SU-DHL-6 (cell line): Measurements from ENCODE around the gene IFITM1.

ENCODE experiments used
- H2AFZ ChIP-seq: fragments of 200-600 bp; sonication (generic); 2 replicates; pipeline ENCODE4 v1.6.1; 2014; ENCODE audit warnings: low read depth, mild to moderate bottlenecking, moderate library complexity, mixed read lengths, antibody characterized with exemption, low read length; ENCODE audit not compliant: severe bottlenecking
- H3F3A ChIP-seq: fragments of 200-600 bp; shearing (Covaris generic); 2 replicates; pipeline ENCODE4 v1.6.0; 2016; ENCODE audit warnings: antibody characterized with exemption, mild to moderate bottlenecking; ENCODE audit not compliant: insufficient read depth
- H3K27ac ChIP-seq: fragments of 200-600 bp; sonication (generic); 2 replicates; pipeline ENCODE4 v1.5.1; 2016; ENCODE audit warnings: low read depth, mild to moderate bottlenecking, low read length, moderate library complexity, mixed read lengths
- H3K27me3 ChIP-seq: fragments of 200-600 bp; sonication (generic), shearing (Covaris generic); 2 replicates; pipeline ENCODE4 v1.6.0; 2014; ENCODE audit warnings: mild to moderate bottlenecking, low read length
- H3K36me3 ChIP-seq: fragments of 200-600 bp; sonication (generic); 2 replicates; pipeline ENCODE4 v1.6.1; 2014; ENCODE audit warnings: mild to moderate bottlenecking, low read length, mixed read lengths
- H3K4me2 ChIP-seq: fragments of 300-600, 200-600 bp; shearing (Covaris generic), sonication (generic); 2 replicates; pipeline ENCODE4 v1.6.0; 2014; ENCODE audit warnings: low read length, low read depth, mild to moderate bottlenecking; ENCODE audit not compliant: poor library complexity, severe bottlenecking
- H3K4me3 ChIP-seq: fragments of 200-600 bp; sonication (generic); 2 replicates; pipeline ENCODE4 v1.5.1; 2014; ENCODE audit warnings: antibody characterized with exemption, low read length, mild to moderate bottlenecking, mixed read lengths; ENCODE audit not compliant: insufficient read depth, poor library complexity, severe bottlenecking
- H3K79me2 ChIP-seq: fragments of 200-600 bp; sonication (generic); 2 replicates; pipeline ENCODE4 v1.6.1; 2014; ENCODE audit warnings: mild to moderate bottlenecking, low read length, moderate library complexity; ENCODE audit not compliant: insufficient read depth
- H3K9ac ChIP-seq: fragments of 200-600 bp; sonication (generic); 2 replicates; pipeline ENCODE4 v1.7.0; 2014; ENCODE audit warnings: mild to moderate bottlenecking, low read length
- H3K9me2 ChIP-seq: fragments of 200-600 bp; sonication (generic); replicated peaks from 2 replicates; pipeline ENCODE4 v1.6.1; 2014; ENCODE audit warnings: low read length; ENCODE audit not compliant: insufficient read depth
- H3K9me3 ChIP-seq: fragments of 200-600 bp; sonication (generic); 2 replicates; pipeline ENCODE4 v1.6.1; 2014; ENCODE audit warnings: low read length, mixed read lengths; ENCODE audit not compliant: insufficient read depth
- H4K20me1 ChIP-seq: fragments of 200-600 bp; sonication (generic); 2 replicates; pipeline ENCODE4 v1.6.1; 2014; ENCODE audit warnings: low read depth, mild to moderate bottlenecking, antibody characterized with exemption, low read length, moderate library complexity, mixed read lengths
- CTCF ChIP-seq: fragments of 200-600 bp; sonication (generic); IDR thresholded peaks from one replicate; pipeline ENCODE4 v1.5.1; 2017; ENCODE audit warnings: antibody characterized with exemption, mild to moderate bottlenecking, low read length, moderate library complexity; ENCODE audit not compliant: insufficient read depth, poor library complexity, severe bottlenecking
- EZH2phosphoT487 ChIP-seq: fragments of 200-600 bp; sonication (generic), shearing (Covaris generic); conservative IDR thresholded peaks from 2 replicates; pipeline ENCODE4 v1.6.1; 2018; ENCODE audit warnings: mild to moderate bottlenecking, antibody characterized with exemption, low read length, moderate library complexity, mixed read lengths

IFITM1 gene

DNA sequence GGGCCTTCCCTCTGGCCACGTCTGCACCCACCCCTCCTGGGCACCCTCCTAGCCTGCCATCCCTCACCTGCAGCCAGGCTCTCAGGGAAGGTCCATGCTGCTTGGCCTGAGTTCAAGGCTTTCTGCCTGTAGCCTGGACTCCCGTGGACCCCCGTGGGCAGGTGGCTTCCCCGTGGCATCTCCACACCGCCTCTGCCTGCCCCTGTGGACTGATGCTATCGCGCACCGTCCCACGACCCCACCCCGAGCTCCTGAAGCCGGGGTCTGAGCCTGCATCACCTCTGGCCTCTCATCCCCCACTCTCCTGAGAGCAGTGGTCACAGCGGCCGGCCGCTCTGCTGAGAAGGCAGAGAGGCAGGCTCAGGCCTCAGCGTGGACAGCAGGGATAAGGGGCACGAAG, 19.1 kb upstream of the IFITM1 start:
- H3K79me2 ChIP-seq, result no peaks in the 10 kb centered on the region
- H3K36me3 ChIP-seq, result no peaks in the 10 kb centered on the region
- no peak overlapping the region for H2AFZ ChIP-seq
- no peaks in the 10 kb centered on the region for H3K9me3 ChIP-seq
- H3K9me2 ChIP-seq, result no peaks in the 10 kb centered on the region
- H3K9ac ChIP-seq, result no peak overlapping the region
- H3K4me3 ChIP-seq, result no peak overlapping the region
- no peaks in the 10 kb centered on the region for H3F3A ChIP-seq
- no peak overlapping the region for H3K27ac ChIP-seq
- TF ChIP-seq CTCF, result no peak
- no peak for TF ChIP-seq EZH2phosphoT487
- no peaks in the 10 kb centered on the region for H4K20me1 ChIP-seq
- H3K4me2 ChIP-seq, result no peak overlapping the region
- no peaks in the 10 kb centered on the region for H3K27me3 ChIP-seq

- Histone ChIP-seq H3K9me2 (no peaks in the 10 kb centered on the region), H3F3A (no peaks in the 10 kb centered on the region), H3K27ac (no peak overlapping the region), H2AFZ (no peak overlapping the region), H3K36me3 (no peaks in the 10 kb centered on the region), H3K9ac (no peak overlapping the region), H3K9me3 (no peaks in the 10 kb centered on the region), H3K27me3 (no peaks in the 10 kb centered on the region), H3K79me2 (no peaks in the 10 kb centered on the region), H3K4me3 (no peak overlapping the region), H4K20me1 (no peaks in the 10 kb centered on the region), H3K4me2 (no peak overlapping the region)
- no peak for TF ChIP-seq EZH2phosphoT487
- no peak for TF ChIP-seq CTCF
These were observed 18.3 kb upstream of the IFITM1 start for GRCh38 chr11:295351-296170.

DNA sequence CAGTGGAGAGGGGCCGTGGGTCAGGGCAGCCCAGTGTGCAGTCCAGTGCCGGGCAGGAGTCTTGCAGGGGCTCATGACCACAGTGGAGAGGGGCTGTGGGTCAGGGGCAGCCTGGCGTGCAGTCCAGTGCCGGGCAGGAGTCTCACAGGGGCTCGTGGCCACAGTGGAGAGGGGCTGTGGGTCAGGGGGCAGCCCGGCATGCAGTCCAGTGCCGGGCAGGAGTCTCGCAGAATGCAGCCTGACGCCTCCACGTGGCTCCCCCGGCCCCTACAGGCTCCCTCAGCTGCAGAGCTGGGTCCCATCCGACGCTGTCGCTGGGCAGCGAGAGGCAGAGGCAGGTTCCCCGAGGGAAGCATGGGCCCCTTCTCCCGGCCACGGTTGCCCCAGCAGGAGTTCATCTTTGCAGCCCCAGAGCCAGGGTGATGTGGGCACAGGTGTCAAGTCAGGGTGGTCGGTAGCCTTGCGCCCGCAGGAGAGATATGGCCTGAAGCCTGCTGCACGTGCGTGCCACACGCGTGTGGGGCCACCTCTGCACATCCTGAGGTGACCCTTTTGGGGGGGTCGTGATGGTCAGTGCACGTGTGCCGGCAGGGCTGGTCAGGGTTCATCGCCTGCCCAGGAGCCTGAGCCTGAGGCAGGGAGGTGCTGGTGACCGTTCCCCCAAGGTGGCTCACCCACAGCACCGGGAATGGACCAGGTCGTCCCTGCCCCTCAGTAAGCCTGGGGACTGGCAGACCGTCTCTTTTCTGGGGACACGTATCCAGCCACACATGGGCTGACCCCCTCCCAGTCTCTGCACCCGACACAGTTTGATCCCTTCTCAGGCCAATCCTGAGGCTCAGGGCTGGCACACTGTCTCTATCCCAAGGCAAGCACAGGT, 17.4 kb upstream of the IFITM1 start:
- Histone ChIP-seq H3K36me3 (no peaks in the 10 kb centered on the region), H3K4me2 (no peak overlapping the region), H3K9me3 (no peaks in the 10 kb centered on the region), H3F3A (no peaks in the 10 kb centered on the region), H3K27me3 (no peaks in the 10 kb centered on the region), H2AFZ (no peak overlapping the region), H3K9ac (no peak overlapping the region), H3K27ac (no peak overlapping the region), H4K20me1 (no peaks in the 10 kb centered on the region), H3K79me2 (no peaks in the 10 kb centered on the region), H3K9me2 (no peaks in the 10 kb centered on the region), H3K4me3 (no peak overlapping the region)
- TF ChIP-seq CTCF (no peak), EZH2phosphoT487 (no peak)
